GM19193 (cell line): Measurements from ENCODE around the gene SLC38A8.

Experiments
- POLR2A ChIP-seq: IDR thresholded peaks from 4 replicates; pipeline ENCODE4 v1.6.1; 2011; ENCODE audit not compliant: insufficient read depth, insufficient read length; ENCODE audit errors: extremely low read depth

SLC38A8 gene

GRCh38 chr16:84045818-84046470 lies 3.3 kb upstream of the SLC38A8 start:
- TF ChIP-seq POLR2A, result no peak

- no peak for TF ChIP-seq POLR2A
Observed at GRCh38 chr16:84045001-84045817, 2.6 kb upstream of the SLC38A8 start.

GRCh38 chr16:84044118-84044488 lies 1.5 kb upstream of the SLC38A8 start:
- no peak for TF ChIP-seq POLR2A

GRCh38 chr16:84043486-84044117 lies 1.0 kb upstream of the SLC38A8 start:
- TF ChIP-seq POLR2A, result no peak

- TF ChIP-seq POLR2A, result no peak
Observed at GRCh38 chr16:84042879-84043485, 387 bp upstream of the SLC38A8 start.

- no peak for TF ChIP-seq POLR2A
Observed at GRCh38 chr16:84041881-84042280, 714 bp downstream of the SLC38A8 start.

GRCh38 chr16:84040823-84041820 lies 1.5 kb downstream of the SLC38A8 start:
- TF ChIP-seq POLR2A, result no peak

GRCh38 chr16:84040226-84040822 lies 2.3 kb downstream of the SLC38A8 start:
- TF ChIP-seq POLR2A, result no peak

- TF ChIP-seq POLR2A, result no peak
Observed at GRCh38 chr16:84039696-84040095, 2.9 kb downstream of the SLC38A8 start.

- no peak for TF ChIP-seq POLR2A
Observed at GRCh38 chr16:84038469-84038868, 4.1 kb downstream of the SLC38A8 start.

GRCh38 chr16:84036982-84037425 lies 5.6 kb downstream of the SLC38A8 start:
- TF ChIP-seq POLR2A, result no peak

- no peak for TF ChIP-seq POLR2A
Observed at GRCh38 chr16:84036131-84036530, 6.5 kb downstream of the SLC38A8 start.

- TF ChIP-seq POLR2A, result no peak
Observed at GRCh38 chr16:84034516-84034915, 8.1 kb downstream of the SLC38A8 start.
